HEK293T (cell line): Measurements from ENCODE around the gene TMCC2.

Source experiments
- L3MBTL2 ChIP-seq: fragments of 450-650 bp; conservative IDR thresholded peaks from 2 replicates; pipeline ENCODE4 v1.6.1; 2016; ENCODE audit warnings: mild to moderate bottlenecking
- NFRKB ChIP-seq: fragments of 450-650 bp; IDR thresholded peaks from 2 replicates; pipeline ENCODE4 v1.6.1; 2016; ENCODE audit warnings: mild to moderate bottlenecking, moderate library complexity
- SP1 ChIP-seq: fragments of 450-650 bp; IDR thresholded peaks from 2 replicates; pipeline ENCODE4 v1.6.1; 2017

GRCh38 chr1:205275916-205276688 lies 48.4 kb downstream of the TMCC2 start:
- no peak for TF ChIP-seq NFRKB
- no peak for TF ChIP-seq SP1
- TF ChIP-seq L3MBTL2, result no peak
